ENCODE data around the gene LINS1.
A peak's percentile ranks its signal among the peaks of the same experiment; 100 is the strongest.

The LINS1 gene

GRCh38 chr15:100569391-100569790, 32.6 kb downstream of the LINS1 start:
- no peak for DNase-seq (ENCODE audit: low spot score)
- Histone ChIP-seq H3K9me3 (ENCODE audit: severe bottlenecking) (no peaks in the 10 kb centered on the region), H3K4me1 (ENCODE audit: insufficient read depth, poor library complexity, severe bottlenecking) (no peaks in the 10 kb centered on the region), H3K4me3 (ENCODE audit: severe bottlenecking) (no peak overlapping the region), H3K27ac (ENCODE audit: poor library complexity, severe bottlenecking) (no peak overlapping the region), H3K27me3 (ENCODE audit: insufficient read depth, poor library complexity, severe bottlenecking) (no peaks in the 10 kb centered on the region), H3K36me3 (ENCODE audit: low read depth) (peaks cover 51% of the 10 kb centered on the region)
- TF ChIP-seq CTCF (IDR thresholded peaks at IDR 0.05; ENCODE audit: poor library complexity, severe bottlenecking), result no peak
- no peak for ATAC-seq (ENCODE audit: low read depth)

GRCh38 chr15:100566850-100567628, 34.9 kb downstream of the LINS1 start:
- peaks cover 27% of the 10 kb centered on the region for H3K36me3 ChIP-seq (ENCODE audit: low read depth)
- no peaks in the 10 kb centered on the region for H3K27me3 ChIP-seq (ENCODE audit: insufficient read depth, poor library complexity, severe bottlenecking)
- no peak overlapping the region for H3K27ac ChIP-seq (ENCODE audit: poor library complexity, severe bottlenecking)
- ATAC-seq (ENCODE audit: low read depth), result no peak
- no peak overlapping the region for H3K4me3 ChIP-seq (ENCODE audit: severe bottlenecking)
- TF ChIP-seq CTCF (IDR thresholded peaks at IDR 0.05; ENCODE audit: poor library complexity, severe bottlenecking), result no peak
- DNase-seq (ENCODE audit: low spot score), result no peak
- H3K4me1 ChIP-seq (ENCODE audit: insufficient read depth, poor library complexity, severe bottlenecking), result no peaks in the 10 kb centered on the region
- H3K9me3 ChIP-seq (ENCODE audit: severe bottlenecking), result no peaks in the 10 kb centered on the region

GRCh38 chr15:100565591-100565990, 36.4 kb downstream of the LINS1 start:
- no peak for DNase-seq (ENCODE audit: low spot score)

GRCh38 chr15:100560323-100560722, 41.7 kb downstream of the LINS1 start:
- Histone ChIP-seq H3K4me1 (ENCODE audit: insufficient read depth, poor library complexity, severe bottlenecking) (no peaks in the 10 kb centered on the region), H3K9me3 (ENCODE audit: severe bottlenecking) (no peaks in the 10 kb centered on the region), H3K27me3 (ENCODE audit: insufficient read depth, poor library complexity, severe bottlenecking) (no peaks in the 10 kb centered on the region), H3K4me3 (ENCODE audit: severe bottlenecking) (no peak overlapping the region), H3K27ac (ENCODE audit: poor library complexity, severe bottlenecking) (no peak overlapping the region), H3K36me3 (ENCODE audit: low read depth) (no peaks in the 10 kb centered on the region)
- TF ChIP-seq CTCF (IDR thresholded peaks at IDR 0.05; ENCODE audit: poor library complexity, severe bottlenecking), result no peak
- ATAC-seq (ENCODE audit: low read depth), result no peak
- no peak for DNase-seq (ENCODE audit: low spot score)

More at GRCh38 chr15:100565591-100565990, 36.4 kb downstream of the LINS1 start:
- no peak overlapping the region for H3K4me3 ChIP-seq (ENCODE audit: severe bottlenecking)
- peak; percentile 62 for ATAC-seq (ENCODE audit: low read depth)
- TF ChIP-seq CTCF (IDR thresholded peaks at IDR 0.05; ENCODE audit: poor library complexity, severe bottlenecking), result no peak
- no peaks in the 10 kb centered on the region for H3K4me1 ChIP-seq (ENCODE audit: insufficient read depth, poor library complexity, severe bottlenecking)
- no peak overlapping the region for H3K27ac ChIP-seq (ENCODE audit: poor library complexity, severe bottlenecking)
- no peaks in the 10 kb centered on the region for H3K27me3 ChIP-seq (ENCODE audit: insufficient read depth, poor library complexity, severe bottlenecking)
- H3K36me3 ChIP-seq (ENCODE audit: low read depth), result peaks cover 13% of the 10 kb centered on the region; the same call in 1 of the 2 replicates
- H3K9me3 ChIP-seq (ENCODE audit: severe bottlenecking), result no peaks in the 10 kb centered on the region

GRCh38 chr15:100559330-100559729, 42.7 kb downstream of the LINS1 start:
- no peak for DNase-seq (ENCODE audit: low spot score)
- TF ChIP-seq CTCF (IDR thresholded peaks at IDR 0.05; ENCODE audit: poor library complexity, severe bottlenecking), result no peak
- peak; percentile 57; the same call in 2 of the 3 replicates for ATAC-seq (ENCODE audit: low read depth)
- no peaks in the 10 kb centered on the region for H3K27me3 ChIP-seq (ENCODE audit: insufficient read depth, poor library complexity, severe bottlenecking)
- H3K9me3 ChIP-seq (ENCODE audit: severe bottlenecking), result no peaks in the 10 kb centered on the region
- no peaks in the 10 kb centered on the region for H3K4me1 ChIP-seq (ENCODE audit: insufficient read depth, poor library complexity, severe bottlenecking)
- H3K4me3 ChIP-seq (ENCODE audit: severe bottlenecking), result no peak overlapping the region
- H3K27ac ChIP-seq (ENCODE audit: poor library complexity, severe bottlenecking), result no peak overlapping the region
- no peaks in the 10 kb centered on the region for H3K36me3 ChIP-seq (ENCODE audit: low read depth)

Data from RWPE2 (cell line).